Activated CD8-positive, alpha-beta memory T cell treated with anti-CD3 and anti-CD28 coated beads, Interleukin-2, amount 50 U/mL, for 48 hours (primary cell): Measurements from ENCODE around the gene COL20A1.

ENCODE experiments used
- DNase-seq: peaks from one replicate; pipeline ENCODE4 v3.0.0-alpha.2; 2020

The COL20A1 gene

DNA sequence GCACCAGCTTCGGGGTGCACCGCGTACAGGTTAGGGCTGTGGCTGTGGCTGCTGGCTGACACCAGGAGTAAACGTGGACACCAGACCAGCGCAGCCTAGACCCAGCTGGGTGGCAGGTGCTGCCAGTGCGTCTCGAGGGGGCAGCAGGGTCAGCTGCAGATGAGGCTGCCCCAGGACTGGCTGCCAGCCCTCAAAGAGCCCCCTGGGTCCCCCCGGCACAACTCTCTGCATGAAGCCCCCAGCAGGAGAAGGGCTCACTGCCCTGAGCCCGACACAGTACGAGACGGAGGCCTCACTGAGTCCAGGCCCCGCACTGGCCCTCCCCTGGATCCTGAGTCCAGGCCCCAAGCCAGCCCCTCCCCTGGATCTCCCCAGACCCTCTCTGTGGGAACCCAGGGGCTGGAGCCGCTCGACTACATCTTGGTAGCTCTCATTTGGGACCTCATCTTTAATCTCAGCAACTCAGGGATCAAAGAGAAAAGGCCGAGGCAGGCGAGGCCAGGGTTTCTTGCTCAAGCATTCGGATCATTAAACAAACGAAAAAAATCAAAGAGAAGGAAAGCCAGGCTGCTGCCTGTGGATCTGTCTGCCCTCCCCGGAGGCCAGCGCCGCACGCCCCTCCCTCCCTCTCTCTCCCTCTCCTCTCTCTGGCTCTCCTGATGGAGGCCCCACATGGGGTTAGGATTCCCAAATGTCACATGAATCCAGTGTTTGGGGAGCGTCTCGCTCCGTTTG lies 31.8 kb upstream of the COL20A1 start:
- no peak for DNase-seq

DNA sequence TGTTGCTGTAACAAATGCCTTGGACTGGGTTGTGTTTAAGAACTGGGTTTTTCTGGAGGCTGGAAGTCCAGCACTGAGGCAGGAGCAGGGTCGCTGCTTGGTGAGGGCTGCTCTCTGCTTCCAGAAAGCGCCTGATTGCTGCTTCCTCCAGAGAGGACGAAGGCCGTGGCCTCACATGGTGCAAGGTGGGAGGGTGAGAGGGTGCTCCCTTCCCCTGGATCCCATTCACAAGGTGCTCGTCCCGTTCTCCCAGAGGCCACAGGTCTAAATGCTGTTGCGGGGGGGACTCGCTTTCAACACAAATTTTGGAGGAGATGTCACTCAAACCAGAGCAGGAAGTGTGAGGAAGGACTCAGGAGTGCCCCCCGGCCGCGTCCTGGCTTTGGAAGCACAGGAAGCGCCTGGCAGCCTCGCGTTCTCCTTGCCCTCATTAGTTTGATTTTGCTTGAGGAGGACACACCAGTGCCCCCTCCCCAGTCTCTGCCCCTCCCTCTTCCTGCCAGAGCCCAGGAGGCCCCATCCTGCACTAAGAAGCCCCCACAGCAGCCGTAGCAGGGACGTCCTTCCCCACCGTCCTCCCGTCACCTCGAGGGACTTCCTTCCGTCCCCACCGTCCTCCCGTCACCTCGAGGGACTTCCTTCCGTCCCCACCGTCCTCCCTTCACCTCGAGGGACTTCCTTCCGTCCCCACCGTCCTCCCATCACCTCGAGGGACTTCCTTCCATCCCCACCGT lies 31.0 kb upstream of the COL20A1 start:
- no peak for DNase-seq

DNA sequence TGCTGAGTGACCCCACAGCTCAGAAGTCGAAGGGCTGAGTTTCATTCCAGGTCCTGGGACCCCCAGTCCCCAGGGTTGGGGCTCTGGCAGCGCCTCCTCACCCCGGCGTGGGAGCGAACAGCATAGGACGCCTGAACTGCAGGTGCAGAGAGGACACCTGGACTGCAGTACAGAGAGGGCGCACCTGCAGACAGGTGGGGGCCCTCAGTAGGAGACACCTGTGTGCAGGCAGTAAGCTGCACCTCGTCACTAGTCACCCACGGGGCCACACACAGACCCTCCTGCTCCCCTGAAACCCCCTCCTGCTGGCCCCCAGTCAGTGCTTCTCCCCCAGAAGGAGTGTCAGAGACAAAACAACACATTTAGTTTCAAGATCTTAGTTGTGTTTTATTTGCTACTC lies 30.1 kb upstream of the COL20A1 start:
- DNase-seq: no peak

DNA sequence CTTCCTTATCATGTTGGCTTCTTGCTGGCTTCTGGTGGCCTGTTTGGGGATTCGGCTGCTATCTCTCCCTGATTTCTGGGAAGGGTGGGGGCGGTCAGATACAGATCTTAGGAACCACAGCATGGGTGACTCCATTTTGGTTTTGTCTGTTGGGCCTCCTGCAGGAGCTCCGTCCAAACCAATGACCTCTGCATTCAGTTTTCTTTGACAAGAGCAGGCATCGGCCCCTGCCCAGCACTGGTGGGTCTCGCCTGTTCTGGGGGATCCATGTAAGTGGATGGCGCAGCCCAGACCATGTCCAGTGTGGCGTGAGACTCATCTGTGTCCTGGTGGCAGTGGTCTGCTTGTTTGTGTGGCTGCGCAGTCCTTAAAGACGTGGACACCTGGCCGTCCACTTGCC lies 29.0 kb upstream of the COL20A1 start:
- no peak for DNase-seq

DNA sequence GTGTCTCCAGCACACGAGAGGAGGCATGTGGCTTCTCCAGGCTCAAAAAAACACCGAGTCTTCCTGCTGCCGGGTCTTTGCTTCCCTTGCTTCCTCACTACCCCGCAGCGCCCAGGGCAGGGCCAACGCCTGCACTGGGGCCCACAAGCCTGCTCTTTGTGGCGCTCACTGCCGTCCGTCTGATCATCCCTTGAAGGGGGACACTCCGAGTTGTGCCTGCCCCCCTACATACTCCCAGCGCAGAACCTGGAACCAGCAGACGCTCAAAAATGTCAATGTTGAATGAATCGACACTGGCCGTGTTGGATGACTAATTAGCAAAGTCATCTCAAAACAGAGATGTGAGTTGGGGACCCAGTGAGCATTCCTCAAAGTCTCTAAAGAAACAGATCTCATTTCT lies 28.5 kb upstream of the COL20A1 start:
- DNase-seq: no peak

DNA sequence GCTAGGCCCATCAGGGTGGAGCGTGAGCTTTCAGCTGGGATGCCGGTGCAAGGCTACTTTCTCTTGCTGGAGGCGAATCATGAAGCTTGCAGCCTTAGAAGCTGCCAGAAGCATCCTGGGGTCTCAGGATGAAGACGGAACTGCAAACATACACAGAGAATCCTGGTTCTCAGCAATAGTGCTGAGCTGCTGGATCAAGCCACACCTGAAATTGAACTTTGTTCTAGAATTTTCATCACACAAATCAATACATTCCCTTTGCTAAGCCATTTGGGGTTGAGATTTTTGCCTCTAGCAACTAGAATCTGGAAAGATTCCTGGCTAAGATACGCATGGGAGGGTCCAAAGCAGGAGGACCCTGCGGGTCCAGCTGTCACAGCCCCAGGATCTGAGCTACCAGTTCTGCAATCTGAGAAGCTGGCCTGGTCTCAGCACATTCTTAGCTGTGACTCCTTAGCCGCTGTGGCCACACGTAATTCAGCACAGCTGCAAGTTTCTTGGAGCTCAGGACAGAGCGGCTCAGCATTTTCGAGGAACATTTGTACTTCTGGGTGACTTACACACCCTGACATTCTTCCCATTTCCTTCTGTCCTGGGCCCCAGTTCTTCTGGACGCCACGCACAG lies 27.0 kb upstream of the COL20A1 start:
- DNase-seq: no peak

DNA sequence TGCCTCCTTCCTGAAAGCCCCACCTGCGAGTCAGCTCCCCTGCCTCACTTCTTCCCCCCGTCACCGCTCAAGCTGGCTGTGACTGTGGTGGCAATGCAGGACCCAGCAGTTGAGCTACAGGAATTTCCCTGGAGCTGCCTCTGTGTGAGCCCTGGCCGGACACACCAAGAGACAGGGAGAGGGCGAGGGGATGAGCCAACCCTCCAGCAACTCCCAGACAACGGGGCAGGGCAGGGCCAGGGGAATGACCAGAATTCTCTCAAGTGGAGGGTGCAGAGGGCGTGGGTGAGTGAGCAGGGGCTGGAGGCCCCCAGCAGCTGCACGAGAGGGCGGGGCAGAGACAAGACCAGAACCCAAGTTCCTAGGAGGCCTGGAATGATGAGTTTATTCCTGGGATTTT lies 25.3 kb upstream of the COL20A1 start:
- DNase-seq: no peak

DNA sequence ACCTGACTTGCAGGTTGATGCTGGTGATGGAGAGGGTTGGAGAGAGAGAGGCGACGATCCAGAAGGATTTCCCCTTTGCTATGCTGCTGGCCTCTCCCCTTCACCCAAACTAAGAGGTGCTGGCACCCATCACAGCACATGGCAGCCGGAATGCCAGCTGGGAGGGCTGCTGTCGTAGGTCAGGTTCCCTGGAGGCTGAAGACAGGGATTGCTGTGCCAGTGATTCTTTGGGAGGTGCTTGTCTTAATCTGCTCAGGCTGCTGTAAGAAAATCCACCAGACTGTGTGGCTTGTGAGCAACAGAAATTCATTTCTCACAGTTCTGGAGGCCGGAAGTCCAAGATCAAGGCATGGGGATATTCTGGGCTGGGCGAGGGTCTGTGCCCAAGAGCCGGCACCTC lies 24.7 kb upstream of the COL20A1 start:
- DNase-seq: no peak

DNA sequence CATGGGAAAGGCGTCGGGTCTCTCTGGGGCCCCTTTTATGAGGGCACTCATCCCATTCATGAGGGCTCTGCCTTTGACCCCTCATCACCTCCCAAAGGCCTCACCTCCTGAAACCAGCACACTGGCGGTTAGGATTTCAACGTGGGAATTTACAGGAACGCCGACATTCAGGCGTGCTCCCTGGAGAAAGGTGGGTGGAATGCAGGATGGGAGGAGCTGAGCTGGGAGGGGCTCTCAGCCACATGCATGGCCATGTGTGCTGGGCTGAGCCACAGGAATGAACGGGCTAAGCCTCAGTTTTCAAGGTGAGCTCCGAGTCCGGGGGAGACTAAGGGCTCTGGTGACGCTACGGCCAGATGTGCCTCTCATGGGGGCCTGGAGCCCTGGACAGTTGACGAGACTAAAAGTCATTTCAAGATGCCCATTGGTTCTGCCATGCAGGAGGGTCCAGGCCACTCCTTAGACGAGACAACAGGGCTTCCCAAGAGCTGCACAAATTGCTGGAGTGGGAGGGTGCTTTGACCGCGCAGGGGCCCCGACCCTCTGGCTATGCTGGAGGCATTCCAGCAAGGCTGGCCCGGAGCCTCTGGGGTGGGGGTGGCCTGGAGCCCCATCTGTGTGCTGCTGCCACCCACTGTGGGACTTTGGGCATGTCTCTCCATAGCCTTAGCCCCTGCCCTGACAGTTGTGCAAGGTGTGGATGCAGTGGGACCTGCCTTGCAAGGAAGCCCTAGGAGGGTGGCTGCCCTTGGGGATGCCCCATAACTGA lies 24.1 kb upstream of the COL20A1 start:
- no peak for DNase-seq

DNA sequence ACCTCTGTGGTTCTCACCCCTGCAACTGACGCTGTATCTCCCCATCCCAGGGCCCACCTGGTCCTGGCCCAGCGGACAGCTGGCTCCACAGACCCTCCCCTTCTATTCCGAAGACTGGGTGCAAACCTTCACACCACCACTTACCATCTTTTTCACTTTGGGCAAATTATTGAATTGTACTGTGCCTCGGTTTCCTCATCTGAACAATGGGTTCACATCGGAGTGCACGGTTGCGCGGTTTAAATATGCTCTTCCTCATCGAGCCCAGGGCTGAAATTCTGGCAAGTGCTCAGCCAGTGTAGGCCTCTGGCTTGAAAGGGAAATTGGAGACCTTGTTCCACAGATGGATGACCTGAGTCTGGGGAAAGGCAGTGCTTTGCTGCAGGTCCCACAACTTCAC lies 23.3 kb upstream of the COL20A1 start:
- no peak for DNase-seq

DNA sequence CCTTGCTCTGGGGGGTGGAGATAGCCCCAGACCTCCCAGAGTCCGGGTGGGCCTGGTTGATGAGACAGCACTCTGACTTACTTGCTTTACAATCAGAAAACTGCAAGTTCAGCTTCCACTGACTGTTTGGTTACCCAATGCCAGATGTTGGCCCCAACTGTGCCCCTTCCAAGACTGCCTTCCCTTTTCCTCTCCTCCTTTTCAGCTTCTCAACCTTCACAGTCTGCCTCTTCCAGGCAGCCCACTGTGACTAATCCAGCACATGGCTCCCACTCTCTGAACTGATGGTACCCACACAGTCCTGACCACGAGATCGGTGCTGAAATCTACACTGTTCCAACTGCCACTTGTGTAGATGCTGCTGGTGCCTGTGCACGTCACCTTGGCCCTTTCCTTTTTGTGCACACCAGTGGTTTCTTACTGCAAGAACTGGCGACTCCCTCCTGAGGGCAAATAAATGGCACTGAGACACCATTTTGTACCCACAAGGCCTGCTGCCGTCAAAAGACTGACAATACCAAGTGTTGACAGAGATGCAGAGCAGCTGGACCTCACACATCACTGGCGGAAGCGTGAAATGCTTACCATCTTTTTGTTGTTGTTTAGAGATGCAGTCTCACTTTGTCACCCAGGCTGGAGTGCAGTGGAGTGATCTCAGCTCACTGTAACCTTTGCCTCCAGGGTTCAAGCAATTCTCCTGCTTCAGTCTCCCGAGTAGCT lies 22.2 kb upstream of the COL20A1 start:
- no peak for DNase-seq

DNA sequence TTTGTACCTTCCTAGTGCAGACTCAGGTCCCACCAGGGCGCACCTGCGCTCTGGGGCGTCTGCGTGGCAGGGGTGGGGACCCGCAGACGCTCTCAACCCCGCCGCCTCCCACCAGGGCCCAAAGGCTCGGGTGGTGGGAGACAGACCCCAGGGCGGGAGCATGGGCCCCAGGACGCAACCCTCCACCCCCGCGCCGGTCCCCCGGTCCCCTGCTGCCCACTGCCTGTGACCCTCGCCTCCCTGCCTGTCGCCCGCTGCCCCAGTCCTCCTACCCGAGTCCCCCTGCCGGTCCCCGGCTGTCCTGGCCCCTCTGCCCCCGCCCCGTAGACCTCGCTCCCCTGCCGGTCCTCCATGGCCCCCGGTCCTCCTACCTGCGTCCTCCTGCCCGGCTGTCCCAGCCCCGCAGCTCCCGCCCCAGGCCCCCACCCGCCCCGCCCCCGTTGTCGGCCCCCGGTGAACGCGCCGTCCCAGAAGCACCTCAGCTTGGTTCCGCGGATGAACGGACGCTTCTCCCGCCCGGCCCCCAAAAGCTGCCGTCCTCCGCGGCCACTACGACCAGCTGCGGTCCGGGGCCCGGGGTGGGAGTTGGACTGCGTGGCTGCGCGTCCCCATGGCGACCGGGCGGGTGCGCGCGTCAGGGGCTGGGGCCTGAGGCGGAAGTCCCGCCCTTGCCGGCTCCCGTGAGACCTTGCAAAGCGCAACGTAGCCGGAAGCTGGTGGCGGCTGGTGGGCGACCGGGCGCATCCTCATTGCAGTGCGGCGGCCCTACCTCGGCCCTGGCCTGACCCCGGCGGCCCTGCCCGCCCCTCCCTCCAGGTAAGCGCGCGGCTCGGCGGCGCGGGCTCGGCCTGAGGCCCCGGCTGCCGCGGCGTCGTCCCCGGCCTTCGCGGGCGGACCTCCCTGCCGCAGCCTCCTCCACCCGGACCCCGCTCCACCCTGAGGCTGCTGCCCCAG lies 20.6 kb upstream of the COL20A1 start, which contains the start of gene ARFGAP1:
TSS of gene ARFGAP1 (plus strand) at position 709 of the 954 bp plus-strand sequence. CDS start 2,768 bp downstream, outside the sequence.
- peak; percentile 93 for DNase-seq

DNA sequence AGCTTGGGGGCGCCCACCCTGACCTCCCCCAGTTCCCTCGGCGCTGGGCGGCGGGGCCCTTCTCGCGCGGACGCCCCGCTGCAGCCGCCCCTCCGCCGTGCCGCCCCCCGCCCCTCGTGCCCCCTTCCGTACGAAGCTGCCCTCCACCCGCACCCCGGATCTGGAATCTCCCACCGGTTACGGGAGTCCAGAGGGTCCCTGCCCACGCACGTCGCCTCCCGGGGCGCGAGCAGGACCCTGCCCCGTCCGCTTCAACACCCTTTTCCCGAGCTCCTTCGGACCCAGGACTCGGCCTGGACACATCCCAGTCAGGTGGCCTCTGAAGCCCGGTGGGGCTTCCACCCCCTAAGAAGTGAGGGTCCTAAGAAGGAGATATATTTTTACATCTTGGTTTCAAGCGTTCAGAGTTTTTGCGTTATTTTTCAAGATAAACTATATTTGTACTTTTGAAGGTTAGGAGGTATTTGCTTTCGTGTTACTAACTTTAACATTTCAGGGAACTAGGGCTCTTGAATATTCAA lies 19.9 kb upstream of the COL20A1 start:
- no peak for DNase-seq

DNA sequence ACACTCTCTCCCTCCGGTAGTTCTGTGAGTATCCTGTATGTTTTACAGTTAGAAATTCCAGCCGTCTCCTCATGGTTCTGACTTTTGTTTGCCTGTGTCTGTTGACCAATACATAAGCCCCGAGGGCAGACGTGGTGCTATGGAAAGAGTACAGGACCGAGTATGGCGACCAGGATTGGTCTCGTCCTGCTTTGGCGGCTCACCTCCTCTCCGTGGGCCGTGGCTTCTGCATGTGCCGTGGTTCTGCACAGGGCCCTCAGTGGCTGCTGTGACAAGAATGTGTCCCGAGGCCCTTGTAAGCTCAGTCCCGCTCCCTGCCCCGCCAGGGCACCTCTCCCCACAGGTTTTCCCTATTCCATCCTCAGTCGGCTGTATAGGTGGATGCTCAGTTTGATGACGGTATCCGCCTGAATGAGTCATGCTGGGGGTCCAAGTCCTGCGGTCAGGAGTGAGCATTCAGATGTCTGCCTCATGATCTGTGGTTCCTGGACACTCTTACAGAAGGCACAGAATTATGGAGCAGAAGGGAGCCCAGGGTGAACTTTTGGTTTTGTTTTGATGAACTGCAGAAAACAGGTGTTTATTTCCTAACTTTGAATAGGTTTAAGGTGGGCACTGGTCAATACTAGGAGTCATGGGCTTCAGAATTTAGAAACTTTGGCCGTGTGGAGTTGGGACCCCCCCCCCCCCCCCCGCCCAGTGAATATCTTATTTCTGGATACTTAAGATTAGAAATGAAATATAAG lies 19.2 kb upstream of the COL20A1 start:
- DNase-seq: no peak

DNA sequence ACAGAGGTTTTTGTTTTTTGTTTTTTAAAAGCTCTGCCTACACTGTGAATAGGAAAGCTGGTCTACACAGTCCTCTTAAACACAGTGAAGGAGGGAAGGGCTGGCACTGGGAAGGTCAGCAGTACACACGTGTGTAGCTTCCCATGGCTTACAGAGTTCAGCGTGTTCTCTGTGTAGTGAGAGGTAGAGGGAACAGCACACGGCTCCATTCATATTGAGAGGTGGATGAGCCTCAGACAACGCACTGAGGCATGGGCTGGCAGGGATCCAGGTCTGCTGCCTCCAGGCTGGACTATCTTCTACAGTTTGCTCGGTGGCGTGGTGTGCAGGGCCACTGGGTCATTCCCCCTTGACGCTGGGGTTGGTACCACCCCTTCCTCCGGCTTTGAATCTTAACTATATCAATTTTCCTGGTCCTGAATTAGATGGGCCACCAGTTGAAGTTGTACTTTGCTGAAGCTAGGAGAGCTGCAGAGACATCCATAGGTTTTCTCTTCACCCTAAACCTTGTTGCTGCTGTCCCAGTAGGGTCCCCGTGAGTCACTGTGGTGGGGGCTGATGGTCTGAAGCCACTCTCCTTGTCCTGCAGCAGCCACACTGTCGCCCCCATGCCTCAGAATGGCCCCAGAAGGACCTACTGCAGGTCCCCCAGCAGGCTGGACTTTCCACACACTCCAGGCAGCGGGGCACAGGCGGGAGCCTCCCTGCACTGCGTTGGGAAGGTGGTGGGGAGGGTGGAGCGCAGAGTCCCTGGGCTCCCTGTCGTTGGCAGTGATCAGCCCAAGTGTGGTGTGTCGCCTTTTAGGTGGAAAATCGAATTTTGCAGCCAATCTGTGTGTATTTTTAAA lies 18.4 kb upstream of the COL20A1 start:
- DNase-seq: no peak

DNA sequence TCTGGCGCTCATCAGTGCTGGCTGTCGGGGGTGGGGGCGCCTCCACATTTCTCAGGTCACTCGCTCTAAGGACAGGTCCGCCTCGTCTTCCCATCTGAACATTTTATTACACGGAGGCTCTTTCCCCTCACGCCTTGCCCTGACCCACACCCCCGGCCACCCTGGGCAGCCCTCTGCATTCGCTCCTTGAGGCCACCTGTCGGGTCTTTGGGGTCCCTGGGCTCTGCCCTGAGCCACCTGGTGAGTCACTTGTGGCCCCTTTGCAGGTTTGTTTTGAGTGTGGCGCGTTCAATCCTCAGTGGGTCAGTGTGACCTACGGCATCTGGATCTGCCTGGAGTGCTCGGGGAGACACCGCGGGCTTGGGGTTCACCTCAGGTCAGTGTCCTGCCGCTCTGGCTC lies 17.2 kb upstream of the COL20A1 start:
- no peak for DNase-seq

DNA sequence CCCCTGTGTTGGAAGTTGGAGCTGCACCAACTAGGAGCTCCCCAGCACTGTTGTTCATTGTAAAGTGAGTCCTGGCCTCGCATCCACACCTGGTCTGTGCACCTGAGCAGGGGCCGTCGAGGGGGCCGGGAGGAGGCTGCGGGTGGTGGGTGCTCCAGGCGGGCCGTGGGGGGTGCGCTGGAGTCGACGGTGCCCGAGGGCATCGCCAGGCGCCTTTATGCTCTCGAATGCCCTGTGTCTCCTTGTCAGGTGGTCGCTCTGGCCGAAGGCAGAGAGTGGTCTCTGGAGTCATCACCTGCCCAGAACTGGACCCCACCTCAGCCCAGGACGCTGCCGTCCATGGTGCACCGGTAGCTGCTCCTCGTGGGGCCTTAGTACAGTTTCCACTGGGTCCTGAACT lies 16.0 kb upstream of the COL20A1 start:
- no peak for DNase-seq

DNA sequence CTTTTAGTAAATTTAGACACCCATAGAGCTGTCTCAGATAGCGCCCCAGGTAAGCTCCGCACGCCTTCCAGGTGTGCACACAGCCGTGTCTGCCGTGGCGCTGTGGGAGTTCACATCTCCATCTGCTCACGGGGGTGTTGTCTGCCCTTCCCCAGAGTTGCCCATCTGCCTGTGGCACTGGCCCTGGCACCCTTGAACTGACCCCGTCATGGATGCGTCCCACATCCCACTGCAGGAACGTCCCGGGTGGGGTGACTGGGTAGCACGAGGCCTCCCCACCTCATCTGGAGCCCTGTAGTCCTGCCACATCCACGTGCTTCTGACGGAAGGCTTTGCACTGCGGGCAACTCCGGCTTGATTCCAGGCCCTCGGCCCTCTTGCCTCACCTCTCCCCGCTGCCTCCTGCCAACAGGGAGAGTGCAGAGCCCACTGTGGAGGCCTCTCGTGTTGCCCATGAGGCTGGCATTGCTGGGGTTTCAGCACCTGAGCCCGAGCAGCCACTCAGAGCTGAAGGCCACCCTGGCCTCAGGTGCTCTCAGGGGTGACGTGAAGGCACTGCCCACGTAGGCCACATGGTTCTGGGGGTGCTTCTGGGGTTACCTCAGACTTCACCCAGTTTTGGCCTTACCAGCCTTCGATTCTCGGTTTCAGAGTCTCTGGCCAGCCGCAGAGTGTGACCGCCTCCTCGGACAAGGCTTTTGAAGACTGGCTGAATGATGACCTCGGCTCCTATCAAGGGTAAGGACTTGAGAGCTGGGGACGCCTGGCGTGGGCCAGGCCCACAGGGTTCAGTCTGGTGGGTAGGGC lies 15.3 kb upstream of the COL20A1 start:
- DNase-seq: no peak

DNA sequence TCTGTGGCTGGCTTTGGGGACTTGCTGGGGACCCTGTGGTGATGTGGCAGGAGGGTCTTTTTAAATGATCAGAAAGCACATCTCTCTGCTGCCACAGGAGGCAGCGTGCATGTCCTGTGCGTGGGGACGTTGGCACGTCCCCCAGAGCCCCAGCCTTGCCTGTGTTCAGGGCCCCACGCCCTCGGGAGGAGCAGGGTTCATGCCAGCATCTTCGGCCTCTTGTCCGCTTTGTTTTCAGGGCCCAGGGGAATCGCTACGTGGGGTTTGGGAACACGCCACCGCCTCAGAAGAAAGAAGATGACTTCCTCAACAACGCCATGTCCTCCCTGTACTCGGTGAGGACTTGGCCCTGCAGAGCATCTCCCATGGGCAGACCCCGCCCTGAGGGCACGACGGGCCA lies 14.3 kb upstream of the COL20A1 start:
- DNase-seq: no peak
